Endodermal cell (in vitro differentiated cells): Measurements from ENCODE around the gene UCK1. TPM values are rescaled to one million over a fixed set of nuclear protein-coding genes. Genes with fewer than 3 reads are reported as not detected.

Experiments
- DNase-seq: peaks from one replicate; pipeline ENCODE4 v3.0.0-alpha.2; 2017
- H3K27ac ChIP-seq: 2 replicates; pipeline ENCODE4 v1.5.1; 2013; ENCODE audit warnings: mild to moderate bottlenecking, low read depth, low read length, moderate library complexity
- H3K27me3 ChIP-seq: 2 replicates; pipeline ENCODE4 v1.6.1; 2013; ENCODE audit warnings: mild to moderate bottlenecking, low read length, moderate library complexity; ENCODE audit not compliant: insufficient read depth, control insufficient read depth, poor library complexity, severe bottlenecking
- H3K36me3 ChIP-seq: 2 replicates; pipeline ENCODE4 v1.7.0; 2013; ENCODE audit warnings: mild to moderate bottlenecking, low read length, moderate library complexity; ENCODE audit not compliant: control insufficient read depth, insufficient read depth
- H3K4me1 ChIP-seq: one replicate; pipeline ENCODE4 v1.7.0; 2013; ENCODE audit warnings: low read length; ENCODE audit not compliant: control insufficient read depth, insufficient read depth
- H3K4me3 ChIP-seq: 2 replicates; pipeline ENCODE4 v1.5.1; 2013; ENCODE audit warnings: mild to moderate bottlenecking, low read length, moderate library complexity
- H3K9ac ChIP-seq: 2 replicates; pipeline ENCODE4 v1.6.1; 2013; ENCODE audit warnings: mild to moderate bottlenecking, low read length, moderate library complexity; ENCODE audit not compliant: poor library complexity, severe bottlenecking; ENCODE audit errors: extremely low read depth
- H3K9me3 ChIP-seq: 2 replicates; pipeline ENCODE4 v1.6.1; 2013; ENCODE audit warnings: mild to moderate bottlenecking, low read length, moderate library complexity; ENCODE audit not compliant: control insufficient read depth
- H3K27ac Mint-ChIP-seq: 2 replicates; pipeline ENCODE4 v1.8.0; 2020; ENCODE audit warnings: mixed read lengths
- H3K27me3 Mint-ChIP-seq: 2 replicates; pipeline ENCODE4 v1.8.0; 2021; ENCODE audit warnings: mild to moderate bottlenecking, mixed read lengths; ENCODE audit not compliant: insufficient read depth
- H3K36me3 Mint-ChIP-seq: 2 replicates; pipeline ENCODE4 v1.8.0; 2020; ENCODE audit warnings: low read depth, mixed read lengths
- H3K4me1 Mint-ChIP-seq: 2 replicates; pipeline ENCODE4 v1.8.0; 2020; ENCODE audit warnings: mixed read lengths
- H3K4me3 Mint-ChIP-seq: 2 replicates; pipeline ENCODE4 v1.8.0; 2020; ENCODE audit warnings: mild to moderate bottlenecking, moderate library complexity, mixed read lengths
- H3K9me3 Mint-ChIP-seq: 2 replicates; pipeline ENCODE4 v1.8.0; 2020; ENCODE audit warnings: mild to moderate bottlenecking, mixed read lengths
- CTCF ChIP-seq: fragments of 200-600 bp; sonication (generic); conservative IDR thresholded peaks from 2 replicates; pipeline ENCODE4 v1.5.0; 2021; ENCODE audit warnings: antibody characterized with exemption, mild to moderate bottlenecking
- WGBS, 2 experiments: methylation state at CpG; one replicate each; pipeline versions ENCODE4 v1.1.5 to v1.1.7; 2013; ENCODE audit warnings: missing lambda C conversion rate in 2 of 2, mixed read lengths in 1 of 2; ENCODE audit not compliant: insufficient coverage in 1 of 2, insufficient read length in 1 of 2; 5-methylcytosine and 5-hydroxymethylcytosine counted together
- total RNA-seq, 2 donors: library from RNA; stranded (reverse); fragmentation: NEBNext Ultra II Directional in 1 of 2; extraction: Animal tissue kit (Norgen Biotek cat#: 25700) in 1 of 2; gene quantifications; 2 replicates in 1 of 2; 3 replicates in 1 of 2; pipeline ENCODE4 v1.2.1, GENCODE V29; 2021

UCK1 gene
- total RNA-seq, 2 donors from 2014 or later = 37.9 to 42.9 TPM

- H3K27me3 ChIP-seq = no peaks in the 10 kb centered on the region
- no peaks in the 10 kb centered on the region for H3K4me1 Mint-ChIP-seq
- H3K27me3 Mint-ChIP-seq = no peaks in the 10 kb centered on the region
- no peak overlapping the region for H3K27ac ChIP-seq
- 94 to 97% methylated on average over 14 to 20 of the region's 20 CpGs for WGBS, 2 experiments
- H3K36me3 Mint-ChIP-seq = peaks cover 97% of the 10 kb centered on the region
- H3K4me3 Mint-ChIP-seq = no peak overlapping the region
- no peaks in the 10 kb centered on the region for H3K9me3 ChIP-seq
- DNase-seq = no peak
- H3K9me3 Mint-ChIP-seq = no peaks in the 10 kb centered on the region
- no peak for TF ChIP-seq CTCF
- H3K9ac ChIP-seq = no peak overlapping the region
- no peak overlapping the region for H3K4me3 ChIP-seq
- H3K36me3 ChIP-seq = peaks cover 97% of the 10 kb centered on the region
- no peaks in the 10 kb centered on the region for H3K4me1 ChIP-seq
- H3K27ac Mint-ChIP-seq = peak overlapping the region; percentile 50
Observed at GRCh38 chr9:131491001-131491710, 39.9 kb downstream of the UCK1 start.

- Histone ChIP-seq H3K9ac (no peak overlapping the region), H3K27me3 (no peaks in the 10 kb centered on the region), H3K4me1 (no peaks in the 10 kb centered on the region), H3K27ac (no peak overlapping the region), H3K4me3 (no peak overlapping the region), H3K9me3 (no peaks in the 10 kb centered on the region), H3K36me3 (peaks cover 97% of the 10 kb centered on the region)
- no peak for TF ChIP-seq CTCF
- H3K4me3 Mint-ChIP-seq = no peak overlapping the region
- H3K4me1 Mint-ChIP-seq = no peaks in the 10 kb centered on the region
- DNase-seq = no peak
- no peaks in the 10 kb centered on the region for H3K9me3 Mint-ChIP-seq
- H3K27me3 Mint-ChIP-seq = no peaks in the 10 kb centered on the region
- WGBS, 2 experiments = 80 to 83% methylated on average over 7 to 8 of the region's 8 CpGs
- H3K36me3 Mint-ChIP-seq = peaks cover 99% of the 10 kb centered on the region
- H3K27ac Mint-ChIP-seq = peak overlapping the region; percentile 50
Observed at GRCh38 chr9:131490514-131490913, 40.5 kb downstream of the UCK1 start.

GRCh38 chr9:131487621-131488031 is 43.4 kb downstream of the UCK1 start:
- Histone ChIP-seq H3K9ac (no peak overlapping the region), H3K36me3 (peaks cover 98% of the 10 kb centered on the region), H3K27ac (no peak overlapping the region), H3K4me1 (no peaks in the 10 kb centered on the region), H3K4me3 (no peak overlapping the region), H3K9me3 (no peaks in the 10 kb centered on the region), H3K27me3 (no peaks in the 10 kb centered on the region)
- H3K36me3 Mint-ChIP-seq = peaks cover 98% of the 10 kb centered on the region
- WGBS, 2 experiments = 94 to 96% methylated on average over 13 to 14 of the region's 14 CpGs
- no peak for TF ChIP-seq CTCF
- H3K9me3 Mint-ChIP-seq = no peaks in the 10 kb centered on the region
- H3K4me3 Mint-ChIP-seq = no peak overlapping the region
- H3K4me1 Mint-ChIP-seq = no peaks in the 10 kb centered on the region
- DNase-seq = no peak
- H3K27me3 Mint-ChIP-seq = no peaks in the 10 kb centered on the region
- peak overlapping the region; percentile 52 for H3K27ac Mint-ChIP-seq
